ENCODE data around the gene JSRP1. TPM values are rescaled to one million over a fixed set of nuclear protein-coding genes. Genes with fewer than 3 reads are reported as not detected.

Gene JSRP1
- total RNA-seq, 4 donors from 2014 or later = not detected

GRCh38 chr19:2274931-2275535, 18.8 kb upstream of the JSRP1 start:
- TF ChIP-seq, protein P1, sequence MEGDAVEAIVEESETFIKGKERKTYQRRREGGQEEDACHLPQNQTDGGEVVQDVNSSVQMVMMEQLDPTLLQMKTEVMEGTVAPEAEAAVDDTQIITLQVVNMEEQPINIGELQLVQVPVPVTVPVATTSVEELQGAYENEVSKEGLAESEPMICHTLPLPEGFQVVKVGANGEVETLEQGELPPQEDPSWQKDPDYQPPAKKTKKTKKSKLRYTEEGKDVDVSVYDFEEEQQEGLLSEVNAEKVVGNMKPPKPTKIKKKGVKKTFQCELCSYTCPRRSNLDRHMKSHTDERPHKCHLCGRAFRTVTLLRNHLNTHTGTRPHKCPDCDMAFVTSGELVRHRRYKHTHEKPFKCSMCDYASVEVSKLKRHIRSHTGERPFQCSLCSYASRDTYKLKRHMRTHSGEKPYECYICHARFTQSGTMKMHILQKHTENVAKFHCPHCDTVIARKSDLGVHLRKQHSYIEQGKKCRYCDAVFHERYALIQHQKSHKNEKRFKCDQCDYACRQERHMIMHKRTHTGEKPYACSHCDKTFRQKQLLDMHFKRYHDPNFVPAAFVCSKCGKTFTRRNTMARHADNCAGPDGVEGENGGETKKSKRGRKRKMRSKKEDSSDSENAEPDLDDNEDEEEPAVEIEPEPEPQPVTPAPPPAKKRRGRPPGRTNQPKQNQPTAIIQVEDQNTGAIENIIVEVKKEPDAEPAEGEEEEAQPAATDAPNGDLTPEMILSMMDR (IDR thresholded peaks at IDR 0.05) = peak; percentile 40 to 75 (median 59)
- TF ChIP-seq EP300 (IDR thresholded peaks at IDR 0.05) (peak in 1 of 2 donors; percentile 8), POLR2A (IDR thresholded peaks at IDR 0.05) (no peak)
- 46 to 48% methylated on average over 16 of the region's 16 CpGs for WGBS, 2 donors
- no peaks in the 10 kb centered on the region for H3K27me3 ChIP-seq
- no peak overlapping the region for H3K4me3 ChIP-seq
- DNase-seq (ENCODE audit: low spot score in 2 of 2) = peak in 1 of 2 donors; percentile 61
- peaks cover 0 to 34% (median 16%) of the 10 kb centered on the region in 3 donors for H3K36me3 ChIP-seq
- H3K27ac ChIP-seq = peak overlapping the region in 3 of 4 donors; percentile 17 to 55 (median 26)
- peaks cover 0 to 64% (median 42%) of the 10 kb centered on the region in 4 donors for H3K4me1 ChIP-seq
- no peaks in the 10 kb centered on the region for H3K9me3 ChIP-seq

DNA sequence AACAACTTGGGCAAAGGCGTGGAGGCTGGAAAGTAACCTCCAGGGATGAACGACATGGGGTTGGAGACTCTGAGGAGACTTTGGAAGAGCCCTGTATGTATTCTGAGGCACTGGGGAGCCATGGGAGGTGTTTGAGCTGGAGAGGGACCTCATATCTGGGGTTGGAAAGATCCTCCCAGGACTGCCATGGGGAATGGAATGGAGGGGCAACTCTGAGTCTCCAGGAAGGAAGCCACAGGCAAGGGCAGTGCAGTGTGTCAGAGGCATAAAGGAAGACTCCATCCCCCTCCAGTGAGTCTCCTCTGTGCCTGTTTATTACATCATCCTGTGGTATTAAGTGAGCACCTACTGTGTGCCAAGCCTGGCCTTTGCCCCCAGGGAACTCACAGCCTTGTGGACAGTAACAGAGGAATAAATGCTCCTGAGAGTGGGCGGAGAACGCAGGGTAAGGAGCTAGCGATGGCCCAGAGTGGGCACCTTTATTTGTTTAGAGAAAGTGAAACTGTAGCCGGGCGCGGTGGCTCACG, 18.0 kb upstream of the JSRP1 start:
- Histone ChIP-seq H3K36me3 (peaks cover 0 to 34% (median 16%) of the 10 kb centered on the region in 3 donors), H3K27me3 (no peaks in the 10 kb centered on the region), H3K9me3 (no peaks in the 10 kb centered on the region), H3K27ac (peak overlapping the region in 3 of 4 donors; percentile 99 to 100 (median 100)), H3K4me3 (no peak overlapping the region), H3K4me1 (peaks cover 0 to 64% (median 42%) of the 10 kb centered on the region in 4 donors)
- TF ChIP-seq, protein P1 (IDR thresholded peaks at IDR 0.05) = no peak
- TF ChIP-seq POLR2A (IDR thresholded peaks at IDR 0.05) = no peak
- no peak for TF ChIP-seq EP300 (IDR thresholded peaks at IDR 0.05)
- 86 to 90% methylated on average over 9 of the region's 9 CpGs for WGBS, 2 donors
- no peak for DNase-seq (ENCODE audit: low spot score in 2 of 2)

DNA sequence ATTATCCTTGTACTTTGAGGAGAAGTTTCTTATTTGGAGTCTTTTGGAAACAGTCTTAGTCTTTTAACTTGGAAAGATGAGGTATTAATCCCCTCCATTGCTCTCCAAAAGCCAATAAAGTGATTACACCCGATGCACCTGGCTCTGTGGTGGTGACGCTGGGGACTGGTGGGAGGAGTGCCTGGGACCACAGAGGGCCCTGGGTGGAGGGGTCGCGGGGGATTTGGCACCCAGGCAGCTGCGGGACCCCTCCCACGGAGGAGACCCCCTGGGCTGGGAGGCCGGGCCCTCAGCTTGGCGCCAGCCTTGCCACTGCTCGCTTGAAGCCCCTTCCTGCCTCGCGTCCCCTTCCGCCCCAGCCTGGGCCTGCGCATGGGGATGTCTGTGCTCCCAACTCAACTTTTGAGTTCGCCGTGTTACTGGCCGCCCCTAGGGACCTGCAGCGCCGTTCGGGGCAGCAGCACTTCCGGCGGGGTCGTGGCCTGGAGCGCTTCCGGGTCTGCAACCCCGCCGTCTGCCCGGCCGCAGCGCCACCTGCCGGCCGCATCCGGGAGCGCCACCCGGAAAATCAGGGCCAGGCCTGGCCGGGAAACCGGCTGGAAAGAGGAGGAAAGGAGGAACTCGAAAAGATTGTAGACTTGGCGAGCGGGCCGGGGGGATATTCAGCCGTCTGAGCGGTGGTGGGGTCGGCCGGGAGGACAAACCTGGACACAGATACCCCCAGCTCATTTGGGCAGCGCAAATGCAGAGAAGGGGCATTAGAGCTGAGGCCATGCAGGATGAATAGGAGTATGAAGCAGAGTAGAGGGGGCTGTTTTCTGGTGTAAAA, 17.4 kb upstream of the JSRP1 start:
- 10 to 11% methylated on average over 34 to 36 of the region's 45 CpGs for WGBS, 2 donors
- TF ChIP-seq POLR2A (IDR thresholded peaks at IDR 0.05) = no peak
- TF ChIP-seq, protein P1 (IDR thresholded peaks at IDR 0.05) = peak; percentile 93 to 99 (median 98)
- peak in 1 of 2 donors; percentile 77 for TF ChIP-seq EP300 (IDR thresholded peaks at IDR 0.05)
- Histone ChIP-seq H3K4me3 (peak overlapping the region; percentile 12 to 37 (median 28)), H3K9me3 (no peaks in the 10 kb centered on the region), H3K36me3 (peaks cover 0 to 34% (median 16%) of the 10 kb centered on the region in 3 donors), H3K27ac (peak overlapping the region; percentile 23 to 100 (median 100)), H3K4me1 (peaks cover 0 to 64% (median 42%) of the 10 kb centered on the region in 4 donors), H3K27me3 (no peaks in the 10 kb centered on the region)
- peak; percentile 45 to 67 for DNase-seq (ENCODE audit: low spot score in 2 of 2)

GRCh38 chr19:2271234-2272103, 15.3 kb upstream of the JSRP1 start:
- Histone ChIP-seq H3K27me3 (no peaks in the 10 kb centered on the region), H3K27ac (peak overlapping the region; percentile 98 to 100 (median 100)), H3K9me3 (no peaks in the 10 kb centered on the region), H3K36me3 (peaks cover 0 to 29% (median 16%) of the 10 kb centered on the region in 3 donors), H3K4me1 (peaks cover 0 to 73% (median 48%) of the 10 kb centered on the region in 4 donors), H3K4me3 (peak overlapping the region; percentile 80 to 97 (median 94))
- 31 to 36% methylated on average over 35 of the region's 43 CpGs for WGBS, 2 donors
- TF ChIP-seq, protein P1 (IDR thresholded peaks at IDR 0.05) = no peak
- no peak for TF ChIP-seq EP300 (IDR thresholded peaks at IDR 0.05)
- TF ChIP-seq POLR2A (IDR thresholded peaks at IDR 0.05) = no peak
- DNase-seq (ENCODE audit: low spot score in 2 of 2) = no peak
